Adipocyte (in vitro differentiated cells): ENCODE measurements around the gene HAVCR1.
A peak's percentile ranks its signal among the peaks of the same experiment; 100 is the strongest.
"Not testable (repeated sequence)": the region's sequence is repeated elsewhere in the genome, so short reads cannot be mapped to it uniquely, and the experiment has no call there.

Source experiments
- DNase-seq: peaks from one replicate; pipeline ENCODE4 v3.0.0-alpha.2; 2015; ENCODE audit warnings: low read depth
- H3K27me3 ChIP-seq: replicated peaks from 2 replicates; pipeline ENCODE4 v1.7.0; 2013; ENCODE audit warnings: mild to moderate bottlenecking, low read length, moderate library complexity; ENCODE audit not compliant: control insufficient read depth, insufficient read depth
- H3K36me3 ChIP-seq: 2 replicates; pipeline ENCODE4 v1.7.0; 2013; ENCODE audit warnings: low read length, mild to moderate bottlenecking, moderate library complexity; ENCODE audit not compliant: control insufficient read depth, insufficient read depth, severe bottlenecking
- H3K4me1 ChIP-seq: 2 replicates; pipeline ENCODE4 v1.7.0; 2013; ENCODE audit warnings: mild to moderate bottlenecking, low read length, moderate library complexity; ENCODE audit not compliant: control insufficient read depth, insufficient read depth
- H3K4me3 ChIP-seq: 2 replicates; pipeline ENCODE4 v1.7.0; 2013; ENCODE audit warnings: mild to moderate bottlenecking, low read length, moderate library complexity
- H3K9ac ChIP-seq: 2 replicates; pipeline ENCODE4 v1.7.0; 2013; ENCODE audit warnings: mild to moderate bottlenecking, low read length, moderate library complexity
- H3K9me3 ChIP-seq: 2 replicates; pipeline ENCODE4 v1.7.0; 2013; ENCODE audit warnings: mild to moderate bottlenecking, low read length, moderate library complexity; ENCODE audit not compliant: control insufficient read depth

The HAVCR1 gene

DNA sequence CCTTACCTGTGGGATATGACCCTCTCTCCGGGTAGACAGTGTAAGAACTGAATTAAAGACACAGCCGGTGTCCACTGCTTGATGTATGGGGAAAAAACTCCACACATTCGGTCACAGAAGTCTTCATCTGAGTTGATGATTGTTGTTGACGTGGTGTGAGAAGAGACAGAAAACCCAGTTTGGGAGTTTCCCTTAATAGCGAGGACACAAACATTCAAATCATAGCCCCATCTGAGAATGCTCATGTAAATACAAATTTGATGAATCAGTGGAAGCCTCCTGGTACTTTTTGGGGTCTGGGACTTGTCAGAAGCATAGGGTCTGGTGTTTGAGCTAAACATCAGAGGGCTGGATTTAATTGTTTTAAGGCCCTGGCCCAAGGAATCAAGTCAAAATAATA lies 11.0 kb downstream of the HAVCR1 start:
- H3K36me3 ChIP-seq, result no peaks in the 10 kb centered on the region
- no peaks in the 10 kb centered on the region for H3K9me3 ChIP-seq
- no peak overlapping the region for H3K4me3 ChIP-seq
- no peaks in the 10 kb centered on the region for H3K27me3 ChIP-seq
- DNase-seq, result no peak
- H3K4me1 ChIP-seq, result peaks cover 21% of the 10 kb centered on the region
- no peak overlapping the region for H3K9ac ChIP-seq

DNA sequence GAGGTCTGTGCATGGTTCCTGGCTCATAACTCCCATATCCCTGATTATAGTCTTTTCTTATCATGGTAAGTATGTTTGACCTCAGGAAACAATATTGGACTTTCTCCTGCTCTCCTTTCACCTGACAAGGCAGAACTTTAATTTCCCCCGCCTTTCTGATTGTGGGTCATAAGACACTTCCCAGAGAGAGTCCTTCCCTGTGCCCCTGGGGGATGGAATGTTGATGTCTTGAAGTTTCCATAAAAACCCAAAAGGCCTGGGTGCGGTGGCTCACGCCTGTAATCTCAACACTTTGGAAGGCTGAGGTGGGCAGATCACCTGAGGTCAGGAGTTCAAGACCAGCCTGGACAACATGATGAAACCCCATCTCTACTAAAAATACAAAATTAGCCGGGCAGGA lies 11.9 kb downstream of the HAVCR1 start:
- not testable (repeated sequence) for H3K4me3 ChIP-seq, H3K9ac ChIP-seq, H3K27me3 ChIP-seq, H3K36me3 ChIP-seq, H3K9me3 ChIP-seq, DNase-seq
- H3K4me1 ChIP-seq, result peaks cover 21% of the 10 kb centered on the region

DNA sequence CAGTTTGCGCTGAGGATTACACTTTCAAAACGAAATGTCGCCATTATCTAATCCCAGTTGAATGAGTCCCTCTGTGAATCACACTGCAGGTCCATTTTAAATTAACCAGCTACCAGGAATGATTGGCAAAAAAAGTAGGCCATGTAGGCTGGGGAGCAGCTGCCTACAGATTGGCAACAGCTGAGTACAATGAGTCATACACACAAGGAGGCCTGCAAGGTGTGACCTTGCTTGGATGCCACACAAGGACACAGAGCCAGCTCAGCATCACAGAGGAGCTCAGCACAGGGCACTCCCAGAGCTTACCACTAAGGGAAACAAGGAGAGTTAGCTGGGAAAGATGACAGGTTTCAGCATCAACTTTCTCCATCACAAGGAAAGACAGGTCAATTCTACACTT lies 12.9 kb downstream of the HAVCR1 start:
- H3K9ac ChIP-seq, result no peak overlapping the region
- no peaks in the 10 kb centered on the region for H3K9me3 ChIP-seq
- H3K36me3 ChIP-seq, result no peaks in the 10 kb centered on the region
- H3K4me1 ChIP-seq, result peaks cover 17% of the 10 kb centered on the region
- no peak overlapping the region for H3K4me3 ChIP-seq
- peak; percentile 29 for DNase-seq
- H3K27me3 ChIP-seq, result no peaks in the 10 kb centered on the region

DNA sequence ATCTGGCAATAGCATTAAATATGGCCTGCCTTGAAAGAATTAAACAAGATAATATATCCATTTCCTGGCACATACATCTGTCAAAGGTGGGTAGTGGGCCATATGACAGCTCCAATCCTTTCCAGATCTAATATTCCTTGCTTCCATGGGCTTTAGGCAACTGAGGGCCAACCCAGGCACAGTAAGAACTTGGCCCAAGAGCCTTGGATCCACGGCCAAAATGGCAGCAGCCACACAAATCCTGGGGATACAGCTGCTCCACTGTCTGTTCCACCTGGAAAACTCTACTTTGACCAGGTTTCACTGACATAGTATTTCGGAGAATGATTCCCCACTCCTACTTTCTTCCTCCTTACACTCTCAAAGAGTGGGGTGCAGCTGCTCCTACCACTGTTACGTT lies 13.3 kb downstream of the HAVCR1 start:
- no peak for DNase-seq

DNA sequence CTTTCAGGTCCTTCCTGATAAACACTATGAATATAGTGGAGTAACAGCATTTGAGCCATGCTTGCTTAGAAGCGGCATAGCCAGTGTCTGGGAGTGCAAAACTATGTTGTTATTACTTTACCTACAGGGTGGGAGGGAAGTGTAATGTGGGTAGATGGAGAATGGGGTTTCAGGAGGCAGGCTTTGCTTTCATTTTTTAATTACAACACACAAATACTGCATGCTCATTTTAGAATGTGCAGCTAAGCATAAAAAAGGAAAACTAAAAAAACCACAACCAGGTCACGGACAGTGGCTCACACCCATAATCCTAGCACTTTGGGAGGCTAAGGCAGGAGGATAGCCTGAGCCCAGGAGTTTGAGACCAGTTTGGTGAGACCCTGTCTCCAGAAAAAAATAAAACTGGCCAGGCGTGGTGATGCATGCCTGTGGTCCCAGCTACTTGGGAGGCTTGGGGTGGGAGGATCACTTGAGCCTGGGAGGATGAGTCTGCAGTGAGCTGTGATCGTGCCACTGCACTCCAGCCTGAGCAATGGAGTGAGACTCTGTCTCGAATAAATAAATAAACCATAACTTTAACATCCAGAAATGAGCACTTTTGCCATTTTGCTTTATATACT lies 20.2 kb downstream of the HAVCR1 start:
- DNase-seq, result no peak
- H3K4me1 ChIP-seq, result peaks cover 18% of the 10 kb centered on the region
- no peaks in the 10 kb centered on the region for H3K36me3 ChIP-seq
- no peaks in the 10 kb centered on the region for H3K27me3 ChIP-seq
- H3K9ac ChIP-seq, result no peak overlapping the region
- H3K4me3 ChIP-seq, result no peak overlapping the region
- no peaks in the 10 kb centered on the region for H3K9me3 ChIP-seq

More for the DNA sequence above, 13.3 kb downstream of the HAVCR1 start:
- peaks cover 15% of the 10 kb centered on the region for H3K4me1 ChIP-seq
- H3K9ac ChIP-seq, result no peak overlapping the region
- H3K9me3 ChIP-seq, result no peaks in the 10 kb centered on the region
- no peak overlapping the region for H3K4me3 ChIP-seq
- no peaks in the 10 kb centered on the region for H3K27me3 ChIP-seq
- no peaks in the 10 kb centered on the region for H3K36me3 ChIP-seq

DNA sequence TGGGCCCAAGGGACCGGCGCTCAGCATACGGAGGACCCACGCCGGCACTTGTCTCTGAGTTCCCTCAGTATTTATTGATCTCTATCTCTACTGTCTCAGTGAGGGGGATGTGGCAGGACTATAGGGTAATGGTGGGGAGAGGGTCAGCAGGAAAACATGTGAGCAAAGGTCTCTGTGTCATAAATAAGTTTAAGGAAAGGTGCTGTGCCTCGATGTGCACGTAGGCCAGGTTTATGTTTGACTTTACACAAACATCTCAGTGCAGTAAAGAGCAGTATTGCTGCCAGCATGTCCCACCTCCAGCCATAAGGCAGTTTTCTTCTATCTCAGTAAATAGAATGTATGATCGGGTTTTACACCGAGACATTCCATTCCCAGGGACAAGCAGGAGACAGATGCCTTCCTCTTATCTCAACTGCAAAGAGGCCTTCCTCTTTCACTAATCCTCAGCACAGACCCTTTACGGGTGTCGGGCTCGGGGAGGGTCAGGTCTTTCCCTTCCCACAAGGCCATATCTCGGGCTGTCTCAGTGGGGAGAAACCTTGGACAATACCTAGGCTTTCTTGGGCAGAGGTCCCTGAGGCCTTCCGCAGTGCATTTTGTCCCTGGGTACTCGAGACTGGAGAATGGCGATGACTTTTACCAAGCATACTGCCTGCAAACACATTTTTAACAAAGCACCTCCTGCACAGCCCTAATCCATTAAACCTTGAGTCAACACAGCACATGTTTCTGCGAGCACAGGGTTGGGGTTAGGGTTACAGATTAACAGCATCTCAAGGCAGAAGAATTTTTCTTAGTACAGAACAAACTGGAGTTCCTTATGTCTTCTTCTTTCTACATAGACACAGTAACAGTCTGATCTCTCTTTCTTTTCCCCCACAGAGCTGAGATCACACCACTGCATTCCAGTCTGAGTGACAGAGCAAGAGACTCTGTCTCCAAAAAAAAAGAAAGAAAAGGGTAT lies 24.5 kb downstream of the HAVCR1 start:
- not testable (repeated sequence) for H3K4me3 ChIP-seq

DNA sequence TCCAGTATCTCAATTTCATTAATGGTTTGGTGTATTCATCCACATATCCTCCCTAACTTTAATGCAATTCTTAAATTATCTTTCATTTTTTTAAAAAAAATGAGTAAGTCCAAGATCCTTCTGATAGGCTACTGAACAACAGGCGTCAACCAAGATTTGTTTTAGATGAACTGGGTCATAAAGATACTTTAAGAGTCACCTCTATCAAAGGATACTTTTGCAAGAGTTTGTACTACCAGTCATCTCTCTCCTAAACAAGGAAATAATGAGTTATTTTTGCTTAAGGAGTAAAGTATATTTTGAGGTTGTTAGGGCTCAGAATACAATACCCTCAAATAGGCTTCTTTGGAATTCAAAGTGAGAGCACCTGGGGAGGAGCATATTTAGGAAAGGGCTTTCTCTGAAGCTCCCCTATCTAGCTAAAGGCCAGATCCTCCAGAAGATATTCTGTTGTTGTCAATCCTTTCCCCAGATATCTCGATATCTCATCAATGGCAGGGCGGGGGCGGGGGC lies 25.8 kb downstream of the HAVCR1 start:
- H3K36me3 ChIP-seq, result no peaks in the 10 kb centered on the region
- no peak overlapping the region for H3K9ac ChIP-seq
- H3K4me3 ChIP-seq, result no peak overlapping the region
- no peaks in the 10 kb centered on the region for H3K9me3 ChIP-seq
- no peak for DNase-seq
- peaks cover 18% of the 10 kb centered on the region for H3K4me1 ChIP-seq
- H3K27me3 ChIP-seq, result peaks cover 3% of the 10 kb centered on the region

More for the DNA sequence above, 24.5 kb downstream of the HAVCR1 start:
- H3K36me3 ChIP-seq, H3K9ac ChIP-seq, H3K9me3 ChIP-seq, DNase-seq, H3K27me3 ChIP-seq: not testable (repeated sequence)
- H3K4me1 ChIP-seq, result peaks cover 18% of the 10 kb centered on the region

DNA sequence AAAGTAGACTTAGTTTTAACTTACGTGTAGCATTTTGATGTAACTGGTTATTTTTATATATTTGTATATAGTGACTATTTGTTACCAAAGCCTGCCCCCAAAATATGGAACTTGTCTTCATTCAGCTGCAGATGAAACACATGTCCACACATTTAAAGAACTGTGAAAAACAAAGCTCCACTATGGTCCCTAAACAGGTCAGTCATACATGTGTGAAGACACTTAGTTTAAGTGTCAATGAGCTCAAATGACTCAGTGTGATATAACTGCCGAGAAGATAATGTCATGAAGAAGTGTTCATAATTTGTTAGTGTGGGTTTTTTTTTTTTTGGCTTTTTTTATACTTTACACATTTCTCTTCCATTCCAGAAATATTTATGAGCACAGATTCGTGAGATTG lies 28.2 kb downstream of the HAVCR1 start:
- Histone ChIP-seq H3K9me3 (no peaks in the 10 kb centered on the region), H3K4me1 (peaks cover 11% of the 10 kb centered on the region), H3K27me3 (peaks cover 3% of the 10 kb centered on the region), H3K9ac (no peak overlapping the region), H3K36me3 (no peaks in the 10 kb centered on the region), H3K4me3 (no peak overlapping the region)
- no peak for DNase-seq

DNA sequence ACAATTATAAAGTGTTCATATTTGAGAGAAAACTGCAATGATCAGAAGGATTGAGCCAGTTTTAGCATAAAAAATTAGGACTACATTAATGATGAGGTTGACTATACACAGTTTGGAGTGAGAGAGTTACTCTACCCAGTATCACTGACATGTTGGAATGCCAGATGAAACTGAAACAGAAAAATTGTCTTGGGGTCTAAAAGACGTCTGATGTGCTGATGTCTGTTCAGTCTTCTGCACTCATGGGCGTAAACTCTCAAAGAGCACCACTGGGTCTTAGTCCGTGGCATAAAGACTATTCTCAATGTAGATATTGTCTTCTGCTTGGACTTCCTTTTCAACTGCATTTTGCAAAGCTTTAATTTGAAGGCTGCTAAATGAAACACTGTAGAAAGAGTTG lies 29.5 kb downstream of the HAVCR1 start:
- no peak overlapping the region for H3K9ac ChIP-seq
- H3K4me1 ChIP-seq, result peaks cover 1% of the 10 kb centered on the region
- H3K36me3 ChIP-seq, result no peaks in the 10 kb centered on the region
- peaks cover 3% of the 10 kb centered on the region for H3K27me3 ChIP-seq
- no peak for DNase-seq
- no peaks in the 10 kb centered on the region for H3K9me3 ChIP-seq
- no peak overlapping the region for H3K4me3 ChIP-seq

DNA sequence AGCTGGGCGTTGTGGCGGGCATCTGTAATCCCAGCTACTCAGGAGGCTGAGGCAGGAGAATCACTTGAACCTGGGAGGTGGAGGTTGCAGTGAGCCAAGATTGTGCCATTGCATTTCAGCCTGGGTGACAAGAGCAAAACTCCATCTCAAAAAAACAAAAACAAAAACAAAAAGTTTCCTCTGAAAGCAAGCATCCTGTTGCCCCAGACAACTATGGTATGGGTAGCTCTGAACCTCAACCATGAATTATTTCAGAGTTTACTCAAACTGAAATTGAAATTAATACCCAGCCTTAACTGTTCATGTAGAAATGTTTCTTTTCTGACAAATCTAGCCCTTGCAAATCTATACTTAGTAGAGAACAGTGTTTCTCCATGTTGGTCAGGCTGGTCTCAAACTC lies 31.3 kb downstream of the HAVCR1 start:
- not testable (repeated sequence) for DNase-seq

DNA sequence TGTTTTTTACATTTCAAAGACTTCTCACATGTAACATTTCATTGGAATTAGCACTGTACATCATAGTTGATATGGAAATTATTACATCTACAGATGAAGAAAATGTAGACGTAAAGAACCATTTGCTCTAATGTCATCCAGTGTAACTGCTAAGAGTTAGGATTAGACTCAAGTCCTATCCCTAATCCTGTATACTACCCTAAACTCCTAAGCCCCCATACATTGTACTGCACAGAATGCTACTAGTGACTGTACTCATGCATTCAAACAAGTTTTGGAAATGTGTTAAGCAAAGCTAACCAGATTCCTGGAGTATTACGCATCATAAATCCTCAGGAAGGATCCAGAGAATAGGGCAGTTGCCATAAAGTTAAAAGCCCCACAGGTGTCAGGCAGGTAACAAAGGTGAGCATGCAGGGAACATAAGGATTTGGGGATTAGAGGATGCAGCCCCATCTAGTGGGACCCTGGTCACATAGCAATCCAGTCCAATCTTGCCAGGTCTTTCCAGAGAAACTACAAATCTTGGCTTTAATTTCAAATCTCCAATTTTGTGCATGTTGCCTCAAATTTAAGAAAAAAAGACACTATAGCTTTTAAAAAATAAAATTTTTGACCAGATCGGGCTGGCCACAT lies 32.0 kb downstream of the HAVCR1 start:
- peaks cover 3% of the 10 kb centered on the region for H3K27me3 ChIP-seq
- H3K36me3 ChIP-seq, result no peaks in the 10 kb centered on the region
- no peak overlapping the region for H3K4me3 ChIP-seq
- no peak overlapping the region for H3K9ac ChIP-seq
- H3K9me3 ChIP-seq, result no peaks in the 10 kb centered on the region
- no peak for DNase-seq
- H3K4me1 ChIP-seq, result no peaks in the 10 kb centered on the region

More for the DNA sequence above, 31.3 kb downstream of the HAVCR1 start:
- not testable (repeated sequence) for H3K36me3 ChIP-seq, H3K9ac ChIP-seq, H3K27me3 ChIP-seq, H3K4me1 ChIP-seq, H3K4me3 ChIP-seq, H3K9me3 ChIP-seq
